Activated T-cell treated with anti-CD3 and anti-CD28 coated beads for 1 hour (primary cell): Measurements from ENCODE around the gene WDFY1.

Experiments
- DNase-seq: peaks from one replicate; pipeline ENCODE4 v3.0.0-alpha.2; 2020; ENCODE audit warnings: low read depth

The WDFY1 gene, protein sequence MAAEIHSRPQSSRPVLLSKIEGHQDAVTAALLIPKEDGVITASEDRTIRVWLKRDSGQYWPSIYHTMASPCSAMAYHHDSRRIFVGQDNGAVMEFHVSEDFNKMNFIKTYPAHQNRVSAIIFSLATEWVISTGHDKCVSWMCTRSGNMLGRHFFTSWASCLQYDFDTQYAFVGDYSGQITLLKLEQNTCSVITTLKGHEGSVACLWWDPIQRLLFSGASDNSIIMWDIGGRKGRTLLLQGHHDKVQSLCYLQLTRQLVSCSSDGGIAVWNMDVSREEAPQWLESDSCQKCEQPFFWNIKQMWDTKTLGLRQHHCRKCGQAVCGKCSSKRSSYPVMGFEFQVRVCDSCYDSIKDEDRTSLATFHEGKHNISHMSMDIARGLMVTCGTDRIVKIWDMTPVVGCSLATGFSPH

DNA sequence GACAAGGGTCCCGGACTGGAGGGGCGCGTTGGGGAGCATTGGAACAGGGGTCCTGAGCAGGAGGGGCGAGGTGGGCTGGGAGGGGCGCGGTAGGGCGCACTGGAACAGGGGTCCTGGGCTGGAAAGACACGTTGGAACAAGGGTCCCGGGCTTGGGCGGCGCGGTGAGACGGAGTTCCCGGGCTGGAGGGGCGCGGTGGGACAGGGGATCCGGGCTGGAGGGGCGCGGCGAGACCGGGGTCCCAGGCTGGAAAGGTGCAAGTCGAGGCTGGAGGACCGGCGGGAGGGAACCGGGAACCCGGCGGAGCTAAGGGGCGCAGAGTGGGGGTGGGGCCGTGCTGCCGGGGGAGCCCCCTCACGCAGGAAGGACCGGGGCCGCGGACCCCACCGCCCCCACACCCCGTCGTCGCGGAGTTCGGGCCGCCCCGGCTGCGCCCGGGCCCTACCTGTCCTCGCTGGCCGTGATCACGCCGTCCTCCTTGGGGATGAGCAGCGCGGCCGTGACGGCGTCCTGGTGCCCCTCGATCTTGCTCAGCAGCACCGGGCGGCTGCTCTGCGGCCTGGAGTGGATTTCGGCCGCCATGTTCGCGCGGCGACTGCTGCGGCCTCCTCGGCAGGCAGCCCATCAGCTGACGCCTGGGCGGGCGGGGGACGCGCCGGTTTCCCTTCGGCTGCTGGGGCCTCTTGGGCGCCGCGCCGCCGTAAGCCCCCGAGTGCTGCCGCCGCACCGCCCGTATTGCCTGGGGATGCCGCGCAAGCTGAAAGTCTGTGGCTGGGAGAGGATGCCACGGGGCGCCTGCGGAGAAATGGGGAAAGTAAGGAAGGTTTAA, at the start of gene WDFY1:
Gene WDFY1 (minus strand): TSS at position 633 of the 829 bp plus-strand sequence. CDS start 51 bp downstream, at position 582.
- DNase-seq = peak; percentile 65

DNA sequence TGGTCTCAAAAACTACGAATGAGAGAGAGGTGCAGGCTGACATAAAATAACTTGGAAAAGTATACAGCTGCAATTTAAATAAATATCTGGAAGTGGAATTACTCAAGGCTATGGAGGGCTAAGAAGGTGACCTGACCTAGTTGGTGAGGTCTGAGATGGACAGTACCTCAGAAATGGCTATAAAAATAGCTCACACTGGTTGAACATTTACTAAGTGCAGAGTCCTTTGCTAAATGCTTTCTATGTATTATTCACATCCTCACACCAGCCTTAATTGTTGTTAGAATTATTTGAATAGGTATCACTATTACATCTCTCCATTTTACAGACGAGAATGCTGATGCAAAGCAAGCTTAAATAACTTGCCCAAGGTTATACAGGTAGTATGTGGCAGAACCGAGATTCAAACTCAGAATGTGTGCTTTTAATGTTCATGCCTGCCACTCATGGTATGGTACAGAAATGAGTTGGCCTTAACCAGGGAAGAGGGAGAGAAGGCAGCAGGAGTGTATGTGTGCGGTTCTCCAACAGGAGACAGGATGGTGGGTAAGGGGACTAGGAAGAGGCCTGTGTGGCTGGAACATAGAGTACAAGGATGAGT, 49.5 kb upstream of the WDFY1 start:
- DNase-seq = no peak

DNA sequence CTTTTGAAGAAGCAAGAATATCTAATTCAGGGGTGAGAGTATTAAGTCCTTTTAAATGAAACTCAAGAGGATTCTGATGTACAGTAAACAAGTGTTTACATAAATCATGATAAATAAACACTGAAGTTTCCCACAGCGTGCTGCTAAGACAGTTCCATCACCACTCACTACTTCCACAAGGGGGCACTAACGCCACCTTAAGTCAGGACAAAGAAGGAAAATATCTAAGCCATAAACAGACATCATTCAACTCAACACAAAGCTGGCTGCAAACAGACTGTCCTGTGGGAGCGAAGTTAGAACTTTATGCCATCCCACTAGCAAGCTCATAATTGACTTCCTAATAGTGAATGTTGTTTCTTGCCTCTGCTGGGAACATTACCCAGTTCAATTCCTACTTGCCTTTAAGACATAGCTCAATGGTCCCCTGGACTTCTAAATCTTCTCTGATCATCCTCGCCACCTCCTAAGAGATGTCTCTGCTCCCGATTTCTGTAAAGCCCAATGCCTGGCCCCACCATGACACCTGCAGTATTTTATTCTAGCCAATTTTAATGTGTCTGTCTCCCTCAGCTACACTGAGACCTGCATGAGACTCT, 48.6 kb upstream of the WDFY1 start:
- peak; percentile 49 for DNase-seq

DNA sequence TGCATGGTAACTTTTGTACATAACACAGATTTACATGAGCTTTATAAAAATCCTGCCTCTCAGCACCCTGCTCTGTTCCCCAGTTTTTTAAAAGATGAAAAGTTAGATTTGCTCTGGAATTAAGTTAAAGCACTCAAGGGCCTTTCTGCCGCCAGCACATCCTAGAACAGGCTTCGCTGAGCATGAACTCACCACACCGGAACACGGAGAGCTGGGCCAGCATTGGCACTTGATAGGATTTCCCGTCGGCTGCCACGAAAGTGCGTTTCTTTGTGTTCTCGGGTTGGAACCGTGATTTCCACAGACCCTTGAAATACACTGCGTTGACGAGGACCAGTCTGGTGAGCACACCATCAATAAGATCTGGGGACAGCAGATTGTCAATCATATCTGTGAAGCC, 46.5 kb upstream of the WDFY1 start:
- no peak for DNase-seq

DNA sequence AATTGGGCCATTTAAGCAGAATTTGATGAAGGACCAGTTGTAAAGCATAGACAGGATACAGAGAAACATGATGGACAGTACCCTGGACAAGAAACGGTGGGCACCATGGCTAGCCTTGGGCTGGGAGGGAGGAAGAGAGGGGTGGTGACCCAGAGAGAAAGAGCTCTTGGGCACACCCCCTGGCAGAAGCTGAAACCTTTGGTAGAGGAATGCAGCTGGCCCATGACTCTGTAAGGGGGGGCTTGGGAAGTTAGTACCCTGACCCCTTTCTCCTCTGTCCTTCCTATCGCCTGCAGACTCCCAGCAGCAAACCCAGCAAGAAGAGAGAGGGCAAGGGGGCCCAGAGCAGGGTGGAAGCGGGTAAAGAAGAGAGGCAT, 44.7 kb upstream of the WDFY1 start:
- DNase-seq = no peak

DNA sequence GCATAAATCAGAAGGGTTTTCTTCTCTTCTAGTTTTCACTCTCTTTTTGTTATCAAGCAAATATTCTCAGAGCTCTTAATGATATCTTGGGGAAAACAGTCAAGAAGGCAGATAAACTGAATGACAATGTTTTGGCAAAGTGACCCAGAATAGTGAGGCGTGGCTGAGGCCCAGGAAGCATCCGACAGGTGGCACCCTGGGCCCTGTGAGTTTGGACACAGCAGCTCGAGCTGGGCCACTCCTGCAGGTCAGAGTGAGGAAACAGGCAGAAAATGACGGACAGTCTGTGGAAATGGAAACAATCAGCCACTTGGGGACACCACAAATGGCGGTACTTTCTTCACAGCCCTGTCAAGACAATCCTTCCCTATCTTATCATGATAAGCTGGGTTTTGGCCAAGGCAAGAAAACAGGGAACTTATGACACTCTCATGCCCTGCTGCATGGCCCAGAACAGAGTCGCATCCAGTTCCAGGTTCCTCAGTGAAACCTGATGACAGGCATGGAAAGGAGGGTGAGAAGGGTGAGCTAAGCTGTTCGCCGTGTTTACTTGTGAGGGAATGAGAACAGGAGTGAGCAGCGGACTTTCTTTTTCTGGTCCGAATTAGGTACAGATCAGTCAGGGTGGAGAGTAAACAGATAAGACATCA, 44.2 kb upstream of the WDFY1 start:
- no peak for DNase-seq

DNA sequence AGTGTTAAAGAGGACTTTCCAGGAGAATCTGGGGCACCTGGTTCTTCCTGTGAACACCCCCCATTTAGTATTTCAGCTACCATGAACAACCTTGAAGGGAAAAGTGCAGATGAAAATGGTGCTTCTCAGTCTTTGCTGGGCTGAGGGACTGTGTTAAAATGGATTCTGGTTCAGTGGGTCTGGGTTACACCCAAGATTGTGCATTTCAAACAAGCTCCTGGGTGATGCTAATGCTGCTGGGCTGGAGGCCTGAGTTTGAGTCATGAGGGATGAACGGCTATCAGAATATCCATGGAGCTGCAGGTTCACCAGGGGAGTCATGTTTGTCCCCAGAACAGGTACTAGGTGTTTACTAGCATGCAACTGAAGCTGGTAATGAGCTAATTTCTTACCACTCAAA, 36.1 kb upstream of the WDFY1 start:
- DNase-seq = no peak

DNA sequence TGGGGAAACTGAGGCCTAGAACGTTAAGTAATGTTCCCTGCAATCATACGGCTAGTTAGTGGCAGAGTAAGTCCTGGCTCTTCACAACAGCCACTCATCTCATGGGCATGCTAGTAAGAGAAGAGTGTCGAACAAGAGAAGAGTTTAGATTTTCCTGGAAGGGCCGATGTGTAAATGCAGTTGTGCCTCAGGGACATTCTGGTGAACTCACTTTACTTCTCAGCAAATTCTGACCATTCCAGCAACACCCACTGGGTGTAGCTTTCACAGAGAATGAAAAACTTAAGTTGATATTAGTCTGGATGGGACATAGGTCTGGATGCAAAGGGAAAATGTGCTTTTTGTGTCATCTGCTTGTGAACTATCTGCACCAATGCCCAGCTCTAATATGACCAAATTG, 35.7 kb upstream of the WDFY1 start:
- DNase-seq = no peak

DNA sequence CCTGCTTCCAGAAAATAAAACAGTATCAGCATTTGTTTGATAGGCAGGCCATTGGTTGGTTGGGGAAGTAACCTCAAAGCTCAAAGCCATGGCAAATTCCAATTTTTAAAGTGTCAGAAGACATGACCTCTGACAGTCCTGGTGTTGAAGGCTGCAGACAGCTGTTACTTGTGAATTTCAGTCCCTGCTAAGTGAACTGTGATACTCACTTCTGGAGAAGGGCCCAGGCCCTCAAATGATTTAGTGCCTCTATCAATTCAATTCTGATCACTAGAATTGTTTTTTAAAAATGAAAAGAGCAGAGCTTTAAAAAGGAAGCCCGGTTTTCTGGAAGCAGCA, 35.2 kb upstream of the WDFY1 start:
- no peak for DNase-seq

DNA sequence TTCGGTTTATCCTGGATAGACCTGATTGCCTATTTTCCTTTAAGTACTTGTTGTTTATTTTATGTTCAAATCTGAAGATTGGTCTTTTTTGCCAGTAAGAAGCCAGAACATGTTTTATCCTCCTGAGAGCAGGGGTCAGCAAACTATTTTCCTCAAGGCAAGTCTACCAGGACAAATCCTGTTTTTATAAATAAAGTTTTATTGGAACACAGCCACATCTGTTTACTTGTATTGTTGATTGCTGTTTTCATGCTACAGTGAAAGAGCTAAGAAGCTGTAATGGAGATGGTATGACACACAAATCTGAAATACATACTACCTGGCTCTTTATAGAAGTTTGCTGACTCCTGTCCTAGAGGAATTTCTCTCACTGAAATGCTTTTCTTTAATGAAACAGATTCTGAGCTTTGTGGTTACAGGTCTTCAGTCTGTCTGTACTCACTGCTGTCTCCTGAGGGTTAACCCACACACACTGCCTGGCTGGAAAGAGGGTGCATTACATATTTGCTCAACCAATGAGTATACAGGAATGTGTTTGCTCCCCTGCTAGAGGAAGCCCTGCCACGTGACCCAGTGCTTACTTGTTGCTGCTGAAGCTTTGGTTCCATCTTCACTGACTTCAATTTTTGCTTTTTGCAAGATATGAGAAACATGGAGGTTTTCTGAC, 34.7 kb upstream of the WDFY1 start:
- DNase-seq = no peak

DNA sequence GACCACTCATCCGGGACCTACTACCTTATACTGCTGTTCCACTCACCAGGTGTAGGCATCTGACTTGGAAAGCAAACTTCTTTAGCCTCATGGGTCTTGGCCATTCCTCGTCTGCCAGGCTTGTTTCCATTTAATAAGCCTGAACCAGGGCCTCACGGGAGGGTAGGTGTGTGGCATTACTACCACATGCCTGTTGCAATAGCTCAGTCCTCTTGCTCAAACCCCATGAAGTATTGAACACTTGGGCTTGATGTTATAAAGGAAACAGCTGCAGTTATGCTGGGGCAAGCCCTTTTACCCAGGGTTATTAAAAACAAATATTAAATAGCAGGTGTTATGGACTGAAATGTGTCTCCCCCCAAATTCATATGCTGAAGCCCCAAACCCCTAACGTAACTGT, 33.3 kb upstream of the WDFY1 start:
- no peak for DNase-seq

DNA sequence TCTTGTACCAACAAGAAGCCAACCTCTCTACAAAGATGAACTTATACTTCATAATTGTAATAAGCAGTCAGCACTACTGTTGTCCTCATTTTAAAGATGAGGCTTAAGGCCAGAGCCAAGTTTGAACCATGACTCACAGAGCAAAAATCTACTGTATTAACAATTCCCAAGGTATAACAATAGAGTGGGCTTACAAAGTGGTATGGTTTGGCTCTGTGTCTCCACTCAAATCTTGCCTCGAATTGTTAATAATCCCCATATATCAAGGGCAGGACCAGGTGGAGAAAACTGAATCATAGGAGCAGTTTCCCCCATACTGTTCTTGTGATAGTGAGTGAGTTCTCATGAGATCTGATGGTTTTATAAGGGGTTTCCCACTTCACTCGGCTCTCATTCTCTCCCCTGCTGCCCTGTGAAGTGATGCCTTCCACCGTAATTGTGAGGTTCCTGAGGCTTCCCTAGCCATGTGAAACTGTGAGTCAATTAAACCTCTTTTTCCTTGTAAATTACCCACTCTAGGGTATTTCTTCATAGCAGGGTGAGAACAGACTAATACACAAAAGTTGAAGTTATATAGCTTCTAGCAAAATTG, 31.6 kb upstream of the WDFY1 start:
- DNase-seq = no peak

DNA sequence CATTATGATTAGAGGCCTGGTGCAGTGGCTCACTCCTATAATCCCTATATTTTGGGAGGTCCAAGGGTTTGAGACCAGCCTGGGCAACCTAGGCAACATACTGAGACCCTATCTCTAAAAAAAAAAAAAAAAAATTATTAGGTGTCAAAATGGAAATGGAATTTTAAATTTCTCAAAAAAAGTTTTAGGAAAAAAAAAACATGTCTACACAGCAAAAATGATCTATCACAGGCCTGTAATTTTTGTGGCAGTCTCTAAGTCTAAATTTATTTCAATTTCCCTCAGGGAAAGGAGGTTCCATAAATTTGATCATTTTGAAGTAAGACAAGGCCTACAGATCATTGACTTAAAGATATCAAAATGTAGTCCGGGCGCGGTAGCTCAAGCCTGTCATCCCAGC, 28.5 kb upstream of the WDFY1 start:
- no peak for DNase-seq

DNA sequence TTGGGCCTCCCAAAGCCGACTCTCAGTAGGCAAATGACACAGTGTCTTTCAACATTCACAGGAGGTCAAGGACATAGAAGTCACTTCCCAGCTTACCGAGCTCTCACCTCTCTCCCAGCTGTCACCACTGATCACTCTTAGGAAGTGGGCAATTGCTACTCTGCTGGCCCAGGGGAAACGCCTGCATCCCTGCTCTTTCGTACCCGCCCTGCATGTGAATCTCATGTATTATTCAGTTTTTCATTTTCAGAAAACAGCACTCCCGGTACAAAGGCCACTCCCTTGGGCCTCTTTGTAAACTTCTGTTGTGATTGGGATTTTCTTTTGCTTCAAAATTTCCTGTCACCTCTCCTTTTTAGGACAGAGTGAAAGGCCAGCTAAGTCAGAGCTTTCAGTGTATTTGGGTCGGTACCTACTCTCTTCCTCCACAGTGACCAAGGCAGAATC, 27.5 kb upstream of the WDFY1 start:
- DNase-seq = no peak

DNA sequence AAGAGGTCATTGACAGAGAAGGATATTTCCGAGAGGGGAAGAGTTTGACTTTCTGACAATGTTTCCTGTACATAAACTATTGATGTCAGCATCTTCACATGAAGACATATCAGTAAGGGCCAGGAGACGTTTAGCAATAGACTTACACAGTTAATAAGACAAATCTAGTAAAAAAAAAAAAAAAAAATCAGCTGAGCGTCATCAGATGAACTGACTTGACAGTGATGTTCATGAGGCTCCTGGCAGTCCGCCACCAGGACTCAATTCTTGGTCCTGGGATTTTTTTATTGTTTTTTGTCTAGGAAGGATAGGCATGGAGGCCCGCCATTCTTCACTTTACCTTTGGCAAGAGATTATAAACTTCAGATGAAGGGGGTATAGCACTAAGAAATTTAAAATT, 26.6 kb upstream of the WDFY1 start:
- DNase-seq = no peak

DNA sequence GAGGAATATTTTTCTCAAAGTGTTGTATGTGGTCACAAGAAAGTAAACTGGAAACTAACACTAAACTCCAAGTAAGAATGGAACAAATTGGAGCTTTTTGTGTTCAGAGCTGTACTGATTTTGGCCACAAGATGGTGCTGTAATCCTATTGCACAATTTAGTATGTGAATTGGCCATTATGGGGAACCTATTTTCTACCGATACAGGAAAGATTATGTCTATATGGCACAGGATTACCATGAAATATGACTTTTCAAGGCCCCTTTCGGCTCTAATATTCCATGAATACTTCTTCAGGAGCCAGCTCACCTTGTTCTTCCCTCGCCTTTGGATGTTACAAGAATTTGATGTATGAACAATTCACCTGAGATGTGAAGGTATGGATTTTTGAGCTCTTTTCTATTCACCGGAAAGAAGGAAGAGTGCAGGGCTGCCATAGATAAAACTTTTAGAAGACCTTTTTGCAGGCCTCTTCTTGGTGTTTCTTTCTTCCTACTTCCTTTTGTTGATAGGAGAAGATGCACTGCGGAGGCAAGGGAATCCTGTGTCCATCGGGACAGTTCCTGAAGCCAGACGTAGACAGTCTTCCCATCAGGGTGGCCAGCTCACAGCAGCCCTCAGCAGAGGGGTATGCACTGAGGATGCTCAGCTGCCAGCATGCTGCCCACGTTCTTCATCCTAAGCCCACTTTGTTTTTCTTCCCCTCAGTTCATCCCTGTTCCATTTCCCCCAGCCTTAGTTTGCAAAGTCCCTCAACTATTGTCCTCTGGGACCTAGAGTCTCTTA, 25.4 kb upstream of the WDFY1 start:
- peak; percentile 33 for DNase-seq

DNA sequence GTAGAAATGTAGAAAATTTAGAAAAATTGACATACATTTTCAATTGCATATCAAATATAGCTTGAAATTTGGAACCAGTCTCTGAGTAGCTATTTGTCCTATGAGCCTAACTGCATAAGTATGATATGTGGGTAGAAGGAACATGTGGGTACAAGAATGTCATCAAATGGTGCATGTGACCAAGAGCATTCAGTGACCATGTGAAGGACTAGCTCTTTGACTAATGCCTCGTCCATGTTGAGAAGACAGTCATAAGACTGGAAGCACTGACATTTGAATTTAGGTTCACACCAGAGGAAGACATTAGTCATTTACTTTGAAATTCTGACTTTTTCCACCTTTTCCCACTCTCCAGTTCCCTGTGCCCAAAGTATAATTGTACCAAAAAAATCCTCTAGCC, 24.7 kb upstream of the WDFY1 start:
- DNase-seq = no peak

DNA sequence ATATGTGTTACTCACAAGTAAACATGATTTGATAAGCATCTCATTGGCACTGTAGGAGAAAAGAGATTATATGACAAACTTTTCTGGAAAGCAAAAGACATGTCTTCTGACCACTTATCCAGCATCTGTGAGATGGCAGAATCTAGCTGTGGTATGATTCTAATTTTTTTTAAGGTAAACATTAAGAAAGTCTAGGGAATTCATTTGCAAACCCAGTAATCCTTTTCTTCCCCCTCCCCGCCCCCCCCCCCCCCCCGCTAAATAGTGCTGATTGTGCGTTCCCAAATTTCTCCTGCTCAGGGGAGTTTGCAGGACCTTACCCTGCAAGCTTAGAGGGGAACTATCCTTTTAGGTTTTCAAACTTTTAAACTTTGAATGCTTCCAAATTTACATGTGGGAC, 24.2 kb upstream of the WDFY1 start:
- no peak for DNase-seq

DNA sequence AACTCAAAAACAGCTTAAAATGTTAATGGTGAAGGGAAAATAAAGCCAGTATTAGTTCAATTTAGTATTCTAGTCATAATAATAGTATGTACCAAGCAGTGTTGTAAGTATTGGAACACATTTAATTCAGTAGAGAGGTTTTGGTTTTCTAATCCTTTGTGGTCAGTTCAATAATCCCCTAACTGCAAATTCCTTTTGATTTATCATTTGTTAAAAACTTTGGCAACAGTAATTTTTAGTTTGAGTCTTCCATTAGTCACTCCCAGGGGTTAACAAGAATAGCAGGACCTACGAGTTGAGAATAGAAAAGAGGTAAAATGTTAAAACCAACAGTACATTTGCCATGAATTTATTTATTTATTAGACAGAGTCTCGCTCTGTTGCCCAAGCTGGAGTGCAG, 22.8 kb upstream of the WDFY1 start:
- no peak for DNase-seq

DNA sequence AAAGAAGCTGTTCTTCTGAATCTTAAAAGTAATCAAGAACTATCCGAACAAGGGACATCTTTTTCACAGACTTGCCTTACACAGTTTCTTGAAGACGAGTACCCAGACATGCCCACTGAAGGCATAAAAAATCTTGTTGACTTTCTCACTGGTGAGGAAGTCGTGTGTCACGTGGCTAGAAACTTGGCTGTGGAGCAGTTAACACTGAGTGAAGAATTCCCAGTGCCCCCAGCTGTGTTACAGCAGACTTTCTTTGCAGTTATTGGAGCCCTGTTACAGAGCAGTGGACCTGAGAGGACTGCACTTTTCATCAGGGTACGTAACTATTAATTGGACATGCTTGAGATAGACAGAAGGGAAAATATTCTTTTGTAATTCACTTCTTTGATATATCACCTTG, 14.6 kb upstream of the WDFY1 start:
- no peak for DNase-seq
